ENCODE results near the gene HAGHL.

- no peak for TF ChIP-seq CSRNP3 (CRISPR knock-in tag; IDR thresholded peaks at IDR 0.05)
- TF ChIP-seq ZFP3 (CRISPR knock-in tag; IDR thresholded peaks at IDR 0.05): 0 out of 2 replicates have a peak, but pooled peaks have one; percentile 13
Measured at GRCh38 chr16:714079-714478, 12.8 kb upstream of the HAGHL start.

Data from SK-N-SH treated with all-trans-retinoic acid at 6 μM for 48 hours (cell line).